CD4-positive, alpha-beta T cell treated with Interleukin-4 for 1 hour (primary cell): Measurements from ENCODE around the gene SERPINB6.
"Not testable (repeated sequence)": the region's sequence is repeated elsewhere in the genome, so short reads cannot be mapped to it uniquely, and the experiment has no call there.

ENCODE experiments used
- DNase-seq, 2 donors: peaks; one replicate each; pipeline ENCODE4 v3.0.0-alpha.2; 2020 to 2022

Gene SERPINB6

DNA sequence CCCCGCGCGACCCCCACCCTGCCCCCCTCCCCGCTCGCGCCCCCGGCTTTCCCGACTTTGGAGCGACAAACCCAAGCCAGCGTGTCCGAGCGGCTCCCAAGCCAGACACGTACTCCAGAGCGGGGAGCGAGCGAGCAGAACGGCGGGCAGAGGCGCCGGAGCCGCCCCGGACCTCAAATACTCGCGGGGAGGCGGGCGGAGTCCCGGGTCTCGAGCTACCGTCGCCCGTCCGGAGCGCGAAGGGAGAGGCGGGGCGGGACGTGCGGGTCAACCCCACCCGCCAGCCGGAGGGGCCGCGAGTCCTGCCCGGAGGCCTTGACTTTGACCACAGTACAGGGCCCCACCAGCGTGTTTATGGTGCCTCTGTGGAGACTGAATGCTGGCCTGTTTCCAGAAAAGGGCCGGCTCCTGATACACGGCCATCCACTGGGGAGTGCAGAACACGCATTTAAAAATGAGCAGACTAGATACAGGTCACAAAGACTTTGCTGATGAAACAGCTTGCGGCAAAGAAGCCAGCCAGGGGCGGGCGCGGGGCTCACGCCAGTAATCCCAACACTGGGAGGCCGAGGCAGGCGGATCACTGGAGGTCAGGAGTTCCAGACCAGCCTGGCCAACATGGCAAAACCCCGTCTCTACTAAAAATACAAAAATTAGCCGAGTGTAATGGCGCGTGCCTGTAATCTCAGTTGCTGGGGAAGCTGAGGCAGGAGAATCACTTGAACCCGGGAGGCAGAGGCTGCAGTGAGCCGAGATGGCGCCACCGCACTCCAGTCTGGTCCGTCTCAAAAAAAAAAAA, at the start of gene SERPINB6:
Gene SERPINB6 (minus strand): TSS at position 148 of the 799 bp plus-strand sequence. CDS start 12,235 bp downstream, outside the sequence.
- DNase-seq: peak; percentile 54 to 55

DNA sequence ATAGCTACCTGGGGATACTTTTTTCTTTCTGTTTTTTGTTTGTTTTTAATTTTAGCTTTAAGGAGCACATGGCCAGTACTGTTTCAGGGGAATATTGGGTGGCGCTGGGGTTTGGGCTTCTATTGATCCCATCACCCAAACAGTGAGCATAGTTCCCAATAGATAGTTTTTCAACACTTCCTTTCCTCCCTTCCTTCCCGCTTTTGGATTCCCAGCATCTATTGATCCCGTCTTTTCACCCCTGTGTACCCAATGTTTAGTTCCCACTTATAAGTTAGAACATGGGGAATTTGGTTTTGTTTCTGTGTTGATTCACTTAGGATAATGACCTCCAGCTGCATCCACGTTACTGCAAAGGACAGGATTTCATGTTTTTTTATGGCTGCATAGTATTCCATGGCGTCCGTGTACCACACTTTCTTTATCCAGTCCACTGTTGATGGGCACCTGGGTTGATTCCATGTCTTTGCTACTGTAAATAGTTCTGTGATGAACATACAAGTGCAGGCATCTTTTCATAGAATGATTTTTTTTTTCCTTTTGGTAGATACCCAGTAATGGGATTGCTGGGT, 48.5 kb upstream of the SERPINB6 start:
- DNase-seq: no peak

DNA sequence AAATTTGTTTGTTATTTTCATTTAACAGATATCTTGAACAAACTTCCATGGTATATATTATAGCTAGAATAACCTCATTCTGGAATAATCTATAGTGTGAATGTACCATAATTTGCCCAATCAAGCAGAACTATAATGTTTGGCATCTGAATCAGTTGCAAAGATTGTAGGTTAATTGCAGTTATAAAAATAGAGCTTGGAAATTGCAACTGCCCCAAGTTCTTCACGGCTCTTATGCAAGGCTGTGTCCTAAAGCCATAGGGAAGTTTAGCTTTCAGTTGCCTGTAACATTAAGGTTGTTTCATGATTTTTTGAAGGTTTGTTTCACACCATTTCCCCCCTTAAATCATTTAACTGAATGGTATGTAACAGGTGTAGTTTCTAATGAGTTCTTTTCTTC, 47.7 kb upstream of the SERPINB6 start:
- DNase-seq: no peak

DNA sequence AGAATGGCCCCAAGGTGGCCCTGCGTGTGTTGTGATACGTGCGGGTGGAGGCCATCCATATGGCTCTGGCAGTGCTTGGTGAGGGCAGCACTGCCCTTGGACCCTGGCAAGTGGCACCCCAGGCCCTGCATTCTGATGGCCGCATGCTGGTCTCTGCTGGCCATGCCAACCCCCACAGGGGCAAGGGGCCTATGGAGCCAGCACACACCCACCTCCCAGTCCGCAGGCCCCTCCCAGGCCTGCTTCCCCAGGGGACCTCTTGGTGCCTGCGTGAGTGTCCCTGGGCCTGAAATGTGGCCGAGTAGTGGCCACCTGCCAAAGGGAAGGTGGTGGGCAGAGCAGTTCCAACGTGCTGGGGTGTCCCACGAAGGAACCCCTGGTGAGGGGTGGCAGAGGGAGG, 45.9 kb upstream of the SERPINB6 start:
- DNase-seq: no peak

DNA sequence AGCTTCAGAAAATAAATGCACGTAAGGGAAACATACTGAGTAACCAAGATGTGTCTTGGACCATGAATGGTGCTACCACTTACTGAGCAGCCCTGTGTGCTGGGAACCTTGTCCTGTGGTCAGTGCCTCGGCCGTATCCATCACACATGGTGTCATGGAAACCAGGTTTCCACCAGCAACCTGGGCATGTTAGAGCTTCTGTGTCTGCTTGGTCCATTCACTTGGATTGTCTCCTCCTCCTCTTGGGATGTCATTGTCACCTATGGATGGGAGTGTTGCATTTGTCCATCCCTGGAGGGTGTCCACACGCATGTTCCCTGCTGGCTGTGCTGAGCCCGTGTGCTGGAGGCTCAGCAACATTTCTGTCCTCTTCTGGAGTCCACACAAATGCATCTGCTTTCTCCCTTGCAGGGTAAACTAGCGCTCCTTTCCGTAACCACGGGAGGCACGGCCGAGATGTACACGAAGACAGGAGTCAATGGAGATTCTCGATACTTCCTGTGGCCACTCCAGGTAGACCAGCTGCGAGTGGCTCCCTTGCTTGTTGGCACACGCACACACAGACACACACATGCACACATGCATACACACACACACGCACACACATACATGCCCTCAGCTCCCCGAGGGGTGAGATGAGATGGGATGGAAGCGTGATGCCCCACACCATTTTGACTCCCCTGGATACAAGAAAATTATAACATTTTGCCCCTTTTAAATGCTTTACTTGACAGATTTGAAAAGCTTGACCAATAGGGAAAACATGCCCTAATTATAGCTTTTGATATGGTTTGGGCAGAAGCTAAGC, 45.3 kb upstream of the SERPINB6 start:
- no peak for DNase-seq

DNA sequence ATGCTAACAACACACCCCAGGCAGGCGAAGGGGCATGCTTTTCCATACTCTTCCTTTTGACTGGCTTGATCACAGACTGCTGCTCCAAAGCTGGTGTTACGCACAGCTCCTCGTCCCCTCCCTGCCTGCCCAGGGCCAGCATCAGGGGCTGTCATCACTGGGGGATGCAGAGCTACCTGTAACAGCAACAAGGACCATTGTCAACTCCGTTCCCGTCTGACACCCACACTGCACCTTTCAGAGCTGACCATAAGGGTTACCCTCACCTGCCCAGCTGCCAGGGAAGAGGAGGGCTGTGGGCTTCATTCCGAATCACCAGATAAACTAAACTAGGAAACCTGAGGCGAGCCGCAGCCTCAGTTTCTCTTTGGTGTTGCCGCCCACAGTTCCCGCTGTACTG, 43.8 kb upstream of the SERPINB6 start:
- no peak for DNase-seq

DNA sequence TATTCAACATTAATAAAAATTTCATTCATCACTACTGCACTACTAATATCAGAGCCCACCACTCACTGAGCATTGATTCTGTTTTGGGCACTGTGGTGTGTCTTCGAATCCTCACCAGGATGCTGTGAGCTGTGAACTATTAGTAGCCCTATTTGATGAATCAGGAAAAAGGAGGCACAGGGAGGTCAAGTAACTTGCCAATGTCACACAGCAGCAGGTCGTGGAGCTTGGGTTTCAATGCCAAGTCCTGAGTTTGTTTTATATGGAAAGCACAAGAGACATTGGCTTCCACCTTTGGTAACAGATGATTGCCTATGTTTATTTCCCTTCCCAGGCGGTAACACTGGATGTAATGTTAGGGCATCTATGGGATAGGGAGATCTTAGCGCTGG, 43.3 kb upstream of the SERPINB6 start:
- no peak for DNase-seq

DNA sequence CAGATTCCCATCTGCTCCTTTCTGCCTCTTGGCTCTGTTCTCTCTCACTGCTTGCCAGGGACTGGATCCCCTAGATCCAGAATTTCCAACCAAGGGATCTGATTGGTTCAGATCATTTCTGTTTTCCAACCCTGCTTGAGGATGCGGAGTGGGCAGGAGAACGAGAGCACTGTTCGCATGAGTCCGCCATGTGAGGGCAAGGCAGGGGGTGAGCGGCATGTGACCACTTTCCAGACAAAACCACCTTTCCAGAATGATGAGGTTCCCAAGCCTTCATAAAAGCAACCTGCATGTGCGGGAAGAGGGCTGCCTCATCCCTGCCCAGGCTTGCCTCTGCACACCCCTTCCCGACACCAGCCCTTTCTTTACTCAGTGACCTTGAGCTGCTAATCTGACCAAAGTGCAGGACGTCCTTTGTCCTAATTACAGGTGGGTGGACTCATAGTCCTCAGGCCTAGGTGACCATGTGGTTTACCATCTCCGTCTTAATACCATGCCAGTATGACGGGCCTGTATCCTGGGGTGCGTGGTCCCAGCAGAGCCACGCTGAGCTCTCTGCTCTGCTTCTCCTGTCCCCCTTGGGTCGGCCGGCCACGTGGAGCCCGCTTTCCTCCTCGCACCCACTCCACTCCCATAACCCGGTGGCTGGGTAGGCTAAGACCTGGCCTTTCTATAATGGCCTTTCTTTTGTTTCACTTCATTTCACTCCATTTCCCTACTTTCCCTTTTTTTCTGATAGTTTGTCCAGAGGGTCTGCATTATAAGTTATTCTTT, 42.7 kb upstream of the SERPINB6 start:
- no peak for DNase-seq

DNA sequence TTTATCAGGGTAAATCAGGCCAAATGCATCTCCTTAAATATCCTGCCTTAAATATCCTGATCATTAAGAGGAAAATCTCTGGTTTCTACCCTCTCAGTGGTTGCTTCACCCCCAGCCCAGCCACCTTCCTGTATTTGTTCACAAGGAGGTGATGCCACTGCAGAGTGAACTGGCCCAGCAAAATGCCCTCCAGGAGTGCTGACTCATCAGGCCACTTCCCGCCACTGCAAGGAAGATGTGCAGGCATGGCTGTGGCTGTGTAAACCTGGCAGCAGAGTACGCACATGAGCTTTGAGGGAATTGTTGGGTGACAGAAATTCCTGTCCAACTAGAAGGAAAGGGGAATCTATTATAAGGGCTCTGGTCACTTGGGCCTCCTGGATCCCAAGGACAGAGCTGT, 42.1 kb upstream of the SERPINB6 start:
- peak in 1 of 2 donors; percentile 63 for DNase-seq

DNA sequence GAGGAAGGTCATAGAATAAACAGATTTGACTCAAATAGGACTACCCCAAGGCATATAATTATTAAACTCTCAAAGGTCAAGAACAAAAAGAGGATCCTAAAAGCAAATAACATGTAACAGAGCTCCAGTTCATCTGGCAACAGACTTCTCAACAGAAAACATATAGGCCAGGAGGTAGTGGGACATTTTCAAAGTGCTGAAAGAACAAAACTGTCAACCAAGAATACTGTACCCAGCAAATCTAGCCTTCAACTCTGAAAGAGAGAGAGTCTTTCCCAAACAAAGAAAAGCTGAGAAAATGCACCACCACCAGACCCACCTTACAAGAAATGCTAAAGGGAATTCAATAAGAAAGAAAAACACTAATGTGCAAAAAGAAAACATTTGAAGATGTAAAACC, 40.2 kb upstream of the SERPINB6 start:
- no peak for DNase-seq

DNA sequence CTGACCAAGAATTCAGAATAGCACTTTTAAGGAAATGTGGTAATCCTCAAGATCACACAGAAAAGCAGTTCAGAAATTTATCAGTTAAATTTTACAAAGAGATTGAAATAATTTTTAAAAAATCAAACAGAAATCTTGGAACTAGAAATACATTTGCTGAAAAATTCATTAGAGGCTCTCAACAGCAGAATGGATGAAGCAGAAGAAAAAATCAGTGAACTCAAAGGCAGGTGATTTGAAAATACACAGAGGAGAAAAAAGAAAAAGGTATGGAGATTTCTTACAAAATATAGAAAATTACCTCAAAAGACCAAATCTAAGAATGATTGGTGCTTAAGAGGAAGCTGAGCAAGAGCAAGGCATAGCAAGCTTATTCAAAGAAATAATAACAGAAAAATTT, 39.8 kb upstream of the SERPINB6 start:
- DNase-seq: no peak

DNA sequence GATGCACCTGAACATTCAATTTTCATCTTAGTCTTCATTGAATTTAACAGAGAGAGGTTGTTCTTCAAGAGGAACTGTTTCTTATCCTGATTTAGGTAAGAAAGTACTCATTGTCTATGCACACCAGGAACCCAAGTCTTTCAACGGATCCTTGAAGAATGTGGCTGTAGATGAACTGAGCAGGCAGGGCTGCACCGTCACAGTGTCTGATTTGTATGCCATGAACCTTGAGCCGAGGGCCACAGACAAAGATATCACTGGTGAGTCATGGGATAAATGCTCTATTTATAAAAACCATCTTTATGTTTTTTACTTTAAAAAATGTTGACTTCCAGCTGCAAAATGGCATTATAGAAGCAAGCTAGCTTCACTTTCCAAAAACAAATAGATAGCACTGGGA, 38.6 kb upstream of the SERPINB6 start:
- DNase-seq: no peak

DNA sequence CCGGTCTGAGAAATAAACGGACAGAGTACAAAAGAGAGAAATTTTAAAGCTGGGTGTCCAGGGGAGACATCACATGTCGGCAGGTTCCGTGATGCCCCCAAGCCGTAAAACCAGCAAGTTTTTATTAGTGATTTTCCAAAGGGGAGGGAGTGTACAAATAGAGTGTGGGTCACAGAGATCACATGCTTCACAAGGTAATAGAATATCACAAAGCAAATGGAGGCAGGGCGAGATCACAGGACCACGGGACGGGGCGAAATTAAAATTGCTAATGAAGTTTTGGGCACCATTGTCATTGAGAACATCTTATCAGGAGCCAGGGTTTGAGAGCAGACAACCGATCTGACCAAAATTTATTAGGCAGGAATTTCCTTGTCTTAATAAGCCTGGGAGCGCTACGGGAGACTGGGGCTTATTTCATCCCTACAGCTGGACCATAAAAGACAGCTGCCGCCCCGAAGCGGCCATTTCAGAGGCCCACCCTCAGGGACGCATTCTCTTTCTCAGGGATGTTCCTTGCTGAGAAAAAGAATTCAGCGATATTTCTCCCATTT, 37.4 kb upstream of the SERPINB6 start:
- DNase-seq: not testable (repeated sequence)

DNA sequence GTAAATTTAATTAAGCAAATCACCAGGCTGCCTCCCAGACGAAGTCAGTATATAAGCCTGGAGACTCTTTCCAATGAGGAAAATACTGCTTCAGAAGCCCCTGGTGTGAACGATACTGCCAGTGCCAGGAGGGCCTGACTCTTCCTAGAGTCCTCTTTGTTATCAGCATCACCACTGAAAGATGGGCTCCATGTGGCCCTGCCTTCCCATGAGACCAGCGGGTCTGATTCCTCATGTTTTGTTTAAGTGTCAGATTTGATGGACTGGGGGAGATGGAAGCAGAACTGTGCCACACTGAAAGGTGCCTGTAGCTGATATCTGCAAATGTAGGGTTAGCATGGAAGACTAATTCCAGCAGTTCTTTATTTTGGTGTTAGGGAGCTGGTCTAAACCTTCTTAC, 36.2 kb upstream of the SERPINB6 start:
- no peak for DNase-seq

DNA sequence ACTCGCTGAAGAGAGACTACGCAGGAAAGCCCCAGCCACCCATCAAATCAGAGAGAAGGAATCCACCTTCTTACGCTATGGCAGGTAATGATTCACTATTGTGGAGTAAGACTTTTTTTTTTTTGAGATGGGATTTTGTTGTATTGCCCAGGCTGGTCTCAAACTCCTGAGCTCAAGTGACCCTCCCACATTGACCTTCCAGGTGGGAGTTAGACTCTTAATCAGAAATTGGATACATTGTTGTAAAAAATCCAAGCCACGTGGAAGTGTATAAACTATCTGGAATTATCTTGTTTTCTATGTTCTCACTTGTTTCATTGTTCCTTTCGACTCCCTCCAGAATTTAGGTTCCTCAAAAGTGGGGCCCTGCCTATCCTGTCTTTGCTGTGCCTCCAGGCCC, 35.1 kb upstream of the SERPINB6 start:
- no peak for DNase-seq

DNA sequence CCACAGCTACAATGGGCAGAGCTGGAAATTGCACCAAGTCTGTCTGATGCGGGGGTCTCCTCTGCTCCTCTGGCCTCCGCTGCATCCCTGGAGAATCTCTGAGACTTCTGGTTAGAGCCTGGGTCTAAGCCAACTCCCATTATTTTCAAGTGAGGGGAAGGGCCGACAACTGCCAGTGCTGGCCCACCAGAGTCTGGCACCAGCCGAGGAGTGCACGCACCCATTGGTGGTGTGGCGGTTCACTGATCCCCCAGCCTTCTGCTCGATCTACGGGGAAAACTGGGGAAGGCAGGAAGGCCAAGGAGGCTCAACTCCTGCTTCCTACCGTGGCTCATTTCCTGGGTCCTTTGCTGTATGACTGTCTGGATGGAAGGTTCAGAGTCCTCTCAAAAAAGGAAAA, 34.5 kb upstream of the SERPINB6 start:
- DNase-seq: no peak

DNA sequence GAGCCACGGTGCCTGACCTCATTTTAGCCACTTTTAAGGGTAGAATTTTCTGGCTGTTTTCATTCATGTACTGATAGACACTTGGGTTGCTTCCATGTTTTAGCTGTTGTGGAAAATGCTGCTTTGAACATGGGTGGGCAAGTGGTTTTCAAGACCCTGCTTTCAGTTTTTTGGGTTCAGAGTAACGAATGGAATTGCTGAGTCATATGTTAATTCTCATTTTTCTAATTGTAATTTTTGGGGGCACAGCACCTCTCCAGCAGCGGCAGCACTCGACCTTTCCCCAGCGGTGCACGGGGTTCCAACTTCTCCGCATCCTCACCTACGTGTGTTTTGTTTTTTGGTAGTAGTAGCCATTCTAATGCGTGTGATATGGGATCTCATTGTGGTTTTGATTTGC, 33.7 kb upstream of the SERPINB6 start:
- DNase-seq: no peak

DNA sequence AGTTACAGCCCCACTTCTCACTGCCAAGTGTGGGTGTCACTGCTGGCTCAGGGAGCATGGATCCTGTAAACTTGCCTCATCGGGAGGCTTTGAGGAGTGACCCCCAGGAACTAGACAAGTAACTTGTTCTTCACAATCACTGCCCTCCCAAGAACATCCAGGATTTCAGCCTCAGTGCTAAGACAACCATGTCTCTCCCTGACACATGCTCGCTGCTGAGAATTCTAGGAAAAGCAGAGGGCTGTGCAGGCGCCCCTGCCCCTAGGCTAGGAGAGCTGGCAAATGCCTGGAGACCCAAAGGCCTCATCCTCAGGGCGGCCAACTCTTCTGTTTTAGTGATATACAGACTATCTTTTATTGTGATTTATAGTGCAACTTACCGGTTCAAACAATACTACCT, 31.9 kb upstream of the SERPINB6 start:
- not testable (repeated sequence) for DNase-seq

DNA sequence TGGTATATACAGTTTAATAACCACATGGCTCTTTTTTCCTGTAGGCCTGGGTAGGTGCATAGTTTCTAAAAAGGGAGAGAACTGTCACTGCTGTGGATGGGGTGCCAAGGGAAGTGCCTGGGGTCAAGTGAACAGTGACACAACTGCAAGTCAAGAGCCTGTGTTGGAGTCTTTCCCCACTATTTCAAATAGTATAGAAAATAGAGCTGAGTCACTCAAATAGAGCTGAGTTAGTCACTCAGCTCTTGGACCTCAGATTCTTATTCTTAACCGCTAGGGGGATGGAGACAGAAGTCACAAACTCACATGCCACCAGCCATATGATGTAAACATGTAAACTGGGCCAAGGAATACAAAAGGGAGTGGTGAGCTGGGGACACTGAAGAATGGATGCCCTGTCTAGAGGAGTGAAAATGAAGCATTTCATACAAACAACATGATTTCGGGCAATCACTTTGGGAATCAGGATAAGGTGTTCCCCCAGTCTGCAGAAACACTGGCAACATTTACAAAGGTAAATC, 30.5 kb upstream of the SERPINB6 start:
- DNase-seq: peak; percentile 46 to 71

DNA sequence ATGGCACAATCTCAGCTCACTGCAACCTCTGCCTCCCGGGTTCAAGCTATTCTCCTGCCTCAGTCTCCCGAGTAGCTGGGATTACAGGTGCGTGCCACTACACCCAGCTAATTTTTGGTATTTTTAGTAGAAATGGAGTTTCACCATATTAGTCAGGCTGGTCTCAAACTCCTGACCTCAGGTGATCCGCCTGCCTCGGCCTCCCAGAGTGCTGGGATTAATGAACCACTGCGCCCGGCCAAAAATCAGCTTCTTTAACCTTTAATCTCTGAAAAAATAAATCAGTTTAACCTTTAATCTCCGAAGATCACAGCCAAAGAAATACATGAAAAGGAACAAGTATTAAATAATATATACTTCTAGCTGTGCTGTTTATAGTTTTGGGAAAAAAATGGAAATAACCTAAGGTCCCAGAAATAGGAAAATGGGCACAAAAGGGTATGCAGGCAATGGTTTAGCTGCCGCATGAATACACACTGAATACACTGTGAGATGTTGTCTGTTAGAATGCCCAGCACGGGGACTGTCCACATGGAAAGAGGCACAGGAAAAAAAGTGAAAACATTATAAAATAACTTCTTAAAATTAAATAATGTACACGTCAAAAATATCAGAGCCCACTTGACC, 29.9 kb upstream of the SERPINB6 start:
- no peak for DNase-seq

DNA sequence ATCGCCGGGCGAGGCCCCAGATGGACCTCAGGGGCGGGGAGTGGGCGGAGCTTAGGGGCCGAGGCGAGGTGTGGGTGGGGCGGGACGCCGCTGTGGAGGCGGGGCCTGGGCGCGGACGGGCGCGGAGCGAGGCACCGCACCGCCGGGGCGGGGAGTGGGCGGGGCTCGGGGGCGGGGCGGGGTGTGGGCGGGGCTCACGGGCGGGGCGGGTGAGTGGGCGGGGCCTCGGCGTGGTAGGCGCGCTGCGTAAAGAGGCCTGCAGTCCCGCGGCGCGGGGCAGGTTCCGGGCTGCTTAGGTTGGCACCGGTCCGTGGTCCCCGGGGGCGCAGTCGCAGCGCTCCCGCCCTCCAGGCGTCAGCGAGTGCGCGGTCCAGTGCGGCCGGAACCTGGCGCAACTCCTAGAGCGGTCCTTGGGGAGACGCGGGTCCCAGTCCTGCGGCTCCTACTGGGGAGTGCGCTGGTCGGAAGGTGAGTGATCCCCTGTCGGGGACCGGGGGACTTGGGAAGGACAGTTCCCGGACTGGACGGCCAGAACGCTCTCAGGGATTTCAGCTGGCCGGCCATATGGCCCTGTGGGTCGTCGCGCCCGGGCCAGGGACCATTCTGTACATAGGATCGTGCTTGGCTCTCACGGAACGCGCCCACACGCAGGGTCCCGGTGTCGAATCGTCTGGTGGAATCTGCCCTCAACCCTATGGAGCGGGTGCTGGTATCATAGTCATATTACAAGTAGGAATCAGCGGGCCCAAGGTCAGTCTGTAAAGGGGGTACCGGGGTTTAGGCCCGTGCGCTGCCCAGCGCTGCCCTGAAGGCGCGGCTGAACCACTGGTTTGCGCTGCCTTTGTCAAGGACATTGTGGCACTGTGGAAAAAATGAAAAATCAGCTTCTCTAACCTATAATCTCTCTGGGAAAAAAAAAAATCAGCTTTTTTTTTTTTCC, 28.5 kb upstream of the SERPINB6 start, which contains the start of gene NQO2:
Gene NQO2 (plus strand): TSS at position 277 of the 940 bp plus-strand sequence. CDS start 6,659 bp downstream, outside the sequence.
- peak; percentile 91 to 92 for DNase-seq
